GM18511 (cell line): ENCODE data around the gene GLT1D1.

Source experiments
- ATAC-seq: cut with Tn5 transposase; IDR thresholded peaks from one replicate; pipeline ENCODE4 v1.9.1; 2021; ENCODE audit warnings: mild to moderate bottlenecking, moderate library complexity; ENCODE audit not compliant: unreplicated experiment

The GLT1D1 gene

DNA sequence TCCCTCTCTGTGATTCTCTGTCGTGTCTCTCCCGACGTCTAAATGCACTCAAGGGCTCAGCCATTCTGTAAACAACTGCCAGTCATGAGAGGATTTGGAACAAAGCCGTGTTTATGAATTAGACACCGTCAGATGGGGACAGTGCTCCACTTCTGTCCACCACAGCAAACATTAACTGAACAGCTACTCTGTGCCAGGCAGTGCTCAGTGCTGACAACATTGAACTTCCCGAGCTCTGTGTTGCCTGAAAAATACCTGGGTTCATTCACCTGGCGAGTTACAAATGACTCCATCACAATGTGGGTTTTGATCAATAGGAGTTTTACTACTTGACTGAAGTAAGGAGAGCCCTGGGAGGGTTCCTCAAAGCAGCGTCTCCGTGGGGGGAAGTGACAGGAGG lies 139.3 kb downstream of the GLT1D1 start:
- ATAC-seq, result no peak

DNA sequence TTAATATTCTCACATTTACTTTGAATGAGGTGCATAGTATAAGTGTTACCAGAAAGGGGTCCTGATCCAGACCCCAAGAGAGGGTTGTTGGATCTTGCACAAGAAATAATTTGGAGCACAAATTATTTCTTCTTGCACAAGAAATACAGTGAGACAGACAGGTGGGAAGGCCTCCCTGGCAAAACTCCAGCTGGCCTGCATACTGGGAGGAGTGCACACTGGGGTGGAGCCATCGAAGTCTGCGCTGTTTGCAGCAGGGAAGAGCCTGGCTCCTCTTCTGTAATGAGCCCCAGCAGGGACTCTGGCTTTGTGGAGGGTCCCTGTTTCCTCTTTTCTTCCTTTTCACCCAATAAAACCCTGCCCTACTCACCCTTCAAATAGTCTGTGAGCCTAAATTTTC lies 141.6 kb downstream of the GLT1D1 start:
- ATAC-seq, result no peak

DNA sequence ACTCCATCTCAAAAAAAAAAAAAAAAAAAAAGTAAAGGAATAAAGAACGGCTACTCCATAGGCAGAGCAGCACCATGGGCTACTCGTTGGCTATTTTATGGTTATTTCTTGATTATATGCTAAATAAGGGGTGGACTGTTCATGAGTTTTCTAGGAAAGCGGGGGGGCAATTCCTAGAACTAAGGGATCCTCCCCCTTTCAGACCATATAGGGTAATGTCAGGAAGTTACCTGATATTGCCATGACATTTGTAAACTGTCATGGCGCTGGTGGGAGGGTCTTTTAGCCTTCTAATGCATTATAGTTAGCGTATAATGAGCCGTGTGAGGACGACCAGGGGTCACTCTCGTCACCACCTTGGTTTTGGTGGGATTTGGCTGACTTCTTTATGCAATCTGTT lies 142.3 kb downstream of the GLT1D1 start:
- ATAC-seq, result no peak

DNA sequence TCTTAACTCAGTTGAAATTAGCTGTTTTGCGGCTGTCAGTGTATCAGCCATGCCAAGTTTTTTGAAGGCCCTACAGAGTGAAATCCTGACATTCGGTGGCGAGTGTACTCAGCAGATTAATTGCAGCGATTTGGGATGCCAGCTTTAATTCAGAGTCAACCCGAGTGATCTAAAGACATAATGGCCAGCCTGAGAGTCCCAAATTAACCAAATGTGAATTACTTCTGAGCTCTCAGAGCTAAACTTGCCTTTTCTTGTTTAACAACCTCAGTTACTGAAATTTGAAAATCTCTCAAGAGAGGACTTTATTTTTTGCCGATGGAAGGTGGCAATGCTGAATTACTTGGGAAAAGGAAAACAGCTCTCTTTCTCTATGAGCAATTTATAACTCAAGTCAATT lies 148.5 kb downstream of the GLT1D1 start:
- ATAC-seq, result no peak

DNA sequence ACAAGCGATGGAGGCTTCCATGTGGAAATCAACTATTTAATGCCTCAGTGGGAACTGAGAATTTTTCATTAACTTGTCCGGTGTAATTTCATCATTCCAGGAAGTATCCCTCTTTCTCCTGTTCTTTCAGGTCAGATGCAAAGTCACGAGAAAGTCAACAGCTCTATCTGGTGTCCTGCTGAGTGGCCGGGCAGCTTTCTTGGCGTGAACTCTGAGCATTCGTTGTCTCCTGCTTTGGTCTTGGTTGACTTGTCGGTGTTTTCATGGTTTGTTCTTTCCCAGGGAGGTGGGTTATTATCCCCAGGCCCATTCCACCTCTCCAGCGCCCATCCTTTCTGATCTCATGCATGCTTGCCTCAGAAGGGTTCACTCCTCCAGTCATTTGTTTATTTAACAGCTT lies 149.1 kb downstream of the GLT1D1 start:
- no peak for ATAC-seq

DNA sequence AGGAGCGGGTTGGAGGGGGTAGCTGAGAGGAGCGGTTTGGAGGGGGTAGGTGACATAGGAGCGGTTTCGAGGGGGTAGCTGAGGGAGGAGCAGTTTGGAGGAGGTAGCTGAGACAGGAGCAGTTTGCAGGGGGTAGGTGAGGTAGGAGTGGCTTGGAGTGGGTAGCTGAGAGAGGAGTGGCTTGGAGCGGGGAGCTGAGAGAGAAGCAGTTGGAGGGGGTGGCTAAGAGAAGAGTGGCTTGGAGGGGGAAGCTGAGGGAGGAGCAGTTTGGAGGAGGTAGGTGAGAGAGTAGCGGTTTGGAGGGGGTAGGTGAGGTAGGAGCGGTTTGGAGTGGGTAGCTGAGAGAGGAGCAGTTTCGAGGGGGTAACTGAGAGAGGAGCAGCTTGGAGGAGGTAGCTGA lies 152.1 kb downstream of the GLT1D1 start:
- ATAC-seq, result no peak

DNA sequence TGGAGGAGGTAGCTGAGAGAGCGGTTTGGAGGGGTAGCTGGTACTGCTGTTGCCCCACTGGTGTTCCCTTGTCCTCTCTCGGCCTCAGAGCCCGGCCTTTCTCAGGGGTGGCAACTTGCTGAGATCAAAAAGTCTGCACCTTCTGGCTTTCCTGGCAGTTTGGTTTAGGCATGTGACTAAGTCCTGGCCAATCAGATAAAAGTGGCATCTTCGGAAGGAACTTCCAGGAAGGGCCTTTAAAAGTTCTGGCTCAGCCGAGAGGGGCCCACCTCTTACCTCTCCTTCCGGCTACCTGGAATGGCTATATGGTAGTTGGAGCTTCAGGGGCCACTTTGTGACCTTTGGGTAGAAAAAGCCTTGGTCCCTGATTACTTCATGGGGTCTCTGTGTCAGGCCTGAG lies 152.6 kb downstream of the GLT1D1 start:
- ATAC-seq, result no peak

DNA sequence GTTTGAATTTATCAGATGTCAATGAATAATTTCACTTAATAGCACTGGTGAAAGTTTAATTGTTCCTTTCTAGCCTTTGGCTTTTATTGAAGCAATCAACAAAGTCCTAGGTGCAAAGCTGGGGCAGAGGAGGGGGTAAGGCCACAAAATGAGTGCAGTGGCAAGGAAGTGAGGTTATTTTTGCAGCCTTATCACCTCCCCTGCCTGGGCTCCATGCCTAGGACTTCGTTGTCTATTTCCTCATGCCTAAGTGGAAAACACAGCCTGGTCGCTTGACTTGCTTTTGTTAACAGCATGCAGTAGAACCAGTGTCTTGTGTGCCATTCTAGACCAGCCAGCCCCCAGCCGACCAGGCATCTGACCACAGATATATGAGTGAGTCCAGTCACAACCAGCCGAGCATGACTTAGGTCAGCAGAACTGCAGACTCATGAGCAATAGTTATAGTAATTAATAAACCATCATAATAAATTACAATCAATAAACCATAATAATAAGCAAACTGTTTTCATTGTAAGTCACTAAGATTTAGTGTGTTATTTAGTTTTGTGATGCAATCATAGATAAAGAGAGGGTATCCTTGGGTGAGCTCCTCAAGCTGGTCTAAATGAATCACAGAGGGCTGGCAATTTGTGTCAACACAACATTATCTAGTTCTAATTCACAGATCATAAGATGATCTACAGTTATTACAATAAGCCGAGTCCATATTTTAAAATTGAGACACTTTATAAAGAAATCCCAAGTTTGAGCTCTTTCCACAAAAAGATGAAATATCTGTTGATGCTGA lies 156.8 kb downstream of the GLT1D1 start:
- ATAC-seq, result no peak

DNA sequence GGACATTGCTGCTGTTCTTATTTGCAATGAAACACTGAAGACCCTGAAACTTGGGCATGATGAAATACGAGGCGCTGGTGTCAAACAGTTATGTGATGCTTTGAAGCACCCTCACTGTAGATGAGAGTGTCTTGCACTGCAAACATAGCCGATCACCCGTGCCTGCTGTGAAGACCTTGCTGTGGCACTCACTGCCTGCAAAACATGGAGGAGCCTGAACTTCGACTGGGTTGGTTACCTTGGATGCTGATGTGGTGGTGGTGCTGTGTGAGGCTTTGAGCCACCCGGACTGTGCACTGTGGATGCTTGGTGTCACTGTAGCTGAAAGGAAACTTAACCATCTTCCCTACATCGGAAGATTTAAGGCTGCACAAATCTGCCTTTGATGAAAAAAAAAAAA lies 162.9 kb downstream of the GLT1D1 start:
- ATAC-seq, result no peak

DNA sequence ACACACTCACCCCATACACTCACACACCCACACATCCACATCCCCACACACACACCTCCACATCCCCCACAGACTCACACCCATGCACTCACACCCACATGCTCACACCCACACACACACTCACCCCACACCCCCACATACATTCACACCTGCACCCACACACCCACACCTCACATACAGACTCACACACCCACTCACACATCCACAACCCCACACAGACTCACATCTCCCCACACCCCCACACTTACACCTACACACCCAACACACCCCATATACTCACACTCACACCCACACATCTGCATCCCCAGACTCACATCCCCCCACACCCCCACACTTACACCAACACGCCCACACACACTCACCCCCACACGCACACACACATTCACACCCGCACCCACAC lies 171.8 kb downstream of the GLT1D1 start:
- no peak for ATAC-seq

DNA sequence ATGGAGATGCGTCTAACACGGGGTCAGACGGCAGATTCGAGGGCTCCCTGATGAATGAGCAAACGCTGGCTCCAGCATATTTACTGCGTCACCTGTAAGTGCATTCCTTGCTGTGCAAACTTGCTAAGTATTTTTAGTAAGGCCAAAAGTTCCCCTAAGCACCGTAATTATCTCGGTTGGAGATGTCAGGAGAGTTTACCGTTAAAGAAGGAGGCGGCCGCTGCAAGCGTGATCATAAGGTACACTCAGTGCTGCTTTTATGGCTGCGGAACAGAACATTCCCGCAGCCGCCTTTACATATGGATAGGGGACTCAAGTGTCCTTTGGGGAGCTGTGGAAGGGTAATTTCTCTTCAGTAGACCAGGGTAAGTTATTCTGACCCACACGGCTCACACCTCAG lies 175.6 kb downstream of the GLT1D1 start:
- ATAC-seq, result no peak
